Measurements from ENCODE around the gene PLAGL1. TPM values are rescaled to one million over a fixed set of nuclear protein-coding genes. Genes with fewer than 3 reads are reported as not detected.
"Not testable (repeated sequence)": the region's sequence is repeated elsewhere in the genome, so short reads cannot be mapped to it uniquely, and the experiment has no call there.

The PLAGL1 gene
- total RNA-seq, 1 experiment from 2014 or later = 0.13 TPM

DNA sequence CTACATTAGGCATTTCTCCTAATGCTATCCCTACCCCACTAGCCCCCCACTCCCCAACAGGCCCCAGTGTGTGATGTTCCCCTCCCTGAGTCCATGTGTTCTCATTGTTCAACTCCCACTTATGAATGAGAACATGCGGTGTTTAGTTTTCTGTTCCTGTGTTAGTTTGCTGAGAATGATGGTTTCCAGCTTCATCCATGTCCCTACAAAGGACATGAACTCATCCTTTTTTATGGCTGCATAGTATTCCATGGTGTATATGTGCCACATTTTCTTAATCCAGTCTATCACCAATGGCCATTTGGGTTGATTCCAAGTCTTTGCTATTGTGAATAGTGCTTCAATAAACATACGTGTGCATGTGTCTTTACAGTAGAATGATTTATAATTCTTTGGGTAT is 1.6 kb upstream of the PLAGL1 start:
- DNase-seq (ENCODE audit: low spot score) = not testable (repeated sequence)

GRCh38 chr6:144008846-144009245 is 787 bp upstream of the PLAGL1 start:
- DNase-seq (ENCODE audit: low spot score) = no peak

GRCh38 chr6:144007478-144008119 is 460 bp downstream of the PLAGL1 start:
- no peak for DNase-seq (ENCODE audit: low spot score)

GRCh38 chr6:144006736-144007477 is 1.2 kb downstream of the PLAGL1 start:
- no peak for DNase-seq (ENCODE audit: low spot score)

DNA sequence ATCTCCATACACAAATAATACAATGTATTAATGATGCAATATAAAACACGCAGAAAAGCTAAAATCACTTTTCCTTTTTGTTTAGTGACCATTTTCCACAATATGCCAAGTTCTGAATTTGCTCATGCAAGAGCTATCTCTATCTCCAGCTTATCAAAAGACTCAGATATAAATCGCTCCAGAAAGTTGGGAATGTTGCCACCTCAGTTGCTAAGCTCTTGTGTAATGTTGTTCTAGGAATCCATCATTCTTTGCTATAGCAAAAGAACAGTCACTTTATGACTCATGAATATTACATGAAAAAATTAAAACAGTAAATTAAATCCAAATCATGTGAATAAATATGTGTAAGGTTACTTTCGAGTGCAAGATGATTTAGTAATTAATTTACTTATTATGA is 8.7 kb downstream of the PLAGL1 start:
- DNase-seq (ENCODE audit: low spot score) = no peak

DNA sequence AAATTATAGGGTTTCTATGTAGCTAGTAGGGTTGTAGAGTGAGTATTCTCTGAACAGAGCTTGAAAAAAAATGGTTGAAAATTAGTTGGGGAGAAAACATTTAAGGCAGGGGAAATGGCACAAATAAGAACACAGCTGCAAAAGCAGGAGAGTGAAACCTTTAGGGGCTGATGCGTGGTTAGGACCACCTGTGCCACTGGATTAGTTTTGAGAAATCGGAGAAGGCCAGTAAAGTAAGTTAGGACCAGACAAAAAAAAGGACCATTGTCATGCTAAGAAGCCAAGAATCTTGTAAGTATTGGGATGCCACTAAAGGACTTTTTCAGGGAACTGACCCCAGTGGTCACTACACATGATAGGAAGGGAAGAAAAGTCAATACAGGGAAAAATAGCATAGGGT is 9.4 kb downstream of the PLAGL1 start:
- DNase-seq (ENCODE audit: low spot score) = no peak

DNA sequence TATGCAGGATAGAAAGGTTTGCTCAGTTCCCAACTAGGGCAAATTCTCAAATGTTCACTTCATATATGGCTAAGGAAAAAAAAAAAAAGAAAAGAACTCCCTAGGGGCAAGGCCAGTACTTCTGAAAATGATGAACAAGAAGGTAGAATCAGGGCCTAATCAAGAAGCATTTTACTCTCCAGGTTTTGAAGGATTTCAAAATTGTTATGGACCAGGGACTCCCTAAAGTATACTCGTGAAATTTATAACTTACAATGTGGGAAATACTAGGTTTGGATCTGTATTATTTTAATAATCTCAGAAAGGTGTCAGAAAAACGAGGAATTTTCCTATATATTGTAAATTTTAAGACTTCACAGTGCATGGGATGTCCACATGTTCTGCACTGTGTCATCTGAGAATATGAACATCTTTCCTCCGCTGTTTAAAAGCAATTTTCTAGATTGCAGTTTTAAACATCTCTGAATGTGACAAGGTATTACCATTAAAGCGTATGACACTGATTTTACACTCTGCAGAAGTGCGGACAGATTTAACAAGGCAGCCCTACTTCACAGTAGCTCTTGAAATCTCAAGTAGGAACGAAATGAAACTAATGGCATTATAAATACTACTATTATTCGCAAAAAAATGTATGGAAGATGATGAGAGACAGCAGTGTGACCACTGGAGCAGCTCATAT is 14.0 kb downstream of the PLAGL1 start:
- DNase-seq (ENCODE audit: low spot score) = no peak

DNA sequence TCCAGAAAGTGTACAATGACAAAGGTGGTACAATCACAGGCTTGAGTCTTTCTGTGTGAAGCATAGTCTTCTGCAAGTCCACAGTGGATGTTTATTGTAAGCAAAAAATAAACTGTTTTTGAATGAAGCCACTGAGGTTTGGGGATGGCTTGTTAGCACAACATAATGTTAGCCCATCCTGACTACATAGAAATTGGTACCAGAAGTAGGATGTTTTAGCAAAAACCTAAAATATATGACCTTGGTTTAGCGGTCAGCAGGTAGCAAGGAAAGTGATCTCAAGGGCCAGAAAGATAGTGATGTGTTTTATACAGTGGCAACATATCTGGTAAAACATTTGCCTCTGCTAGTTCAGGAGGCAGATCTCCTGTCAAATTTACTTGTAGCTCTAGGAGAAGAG is 15.8 kb downstream of the PLAGL1 start:
- DNase-seq (ENCODE audit: low spot score) = no peak

DNA sequence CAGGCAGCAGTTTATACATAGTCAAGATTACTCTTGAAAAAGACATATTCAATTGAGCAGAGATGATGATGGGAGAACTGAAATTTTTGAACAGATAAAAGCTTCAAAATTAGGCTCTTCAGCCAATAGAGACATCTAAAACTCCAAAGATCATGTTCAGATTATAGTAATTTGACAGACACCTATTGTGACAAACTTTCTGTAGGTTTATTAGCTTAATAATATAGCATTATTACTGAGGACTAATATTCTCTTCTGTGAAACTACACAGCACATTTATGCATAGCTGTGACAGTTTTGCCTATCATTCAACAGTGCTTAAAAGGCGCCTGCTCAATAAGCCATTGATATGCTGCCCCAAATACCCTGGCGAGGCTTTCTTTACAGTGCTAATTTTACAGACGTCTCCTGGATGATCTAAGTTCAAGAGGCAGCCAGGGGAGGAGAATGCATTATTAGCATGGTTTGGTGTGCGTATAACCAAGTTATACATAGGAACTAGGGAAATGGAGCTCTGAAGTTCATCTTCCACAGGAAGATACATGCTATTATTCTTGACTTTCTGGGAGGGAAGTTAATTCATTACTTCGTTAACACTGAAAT is 21.5 kb downstream of the PLAGL1 start:
- no peak for DNase-seq (ENCODE audit: low spot score)

DNA sequence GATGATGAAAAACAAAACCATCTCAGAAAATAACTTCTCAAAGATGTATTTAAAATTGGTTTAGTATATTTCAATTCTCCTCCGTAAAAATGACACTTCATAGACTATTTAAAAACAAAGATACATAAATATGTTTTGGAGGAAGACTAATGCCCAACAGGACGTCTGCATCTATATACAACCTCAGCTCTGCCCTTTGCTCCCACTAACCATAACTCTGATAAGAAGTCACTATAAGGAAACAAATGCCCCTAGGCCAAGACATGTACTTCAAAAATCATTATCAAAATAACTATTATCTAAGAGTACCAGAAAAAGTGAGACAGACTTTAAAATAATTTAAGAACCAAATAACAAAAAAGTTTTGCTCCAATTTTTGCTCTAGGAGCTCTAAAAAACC is 23.4 kb downstream of the PLAGL1 start:
- DNase-seq (ENCODE audit: low spot score) = no peak

GRCh38 chr6:143982968-143983367 is 25.1 kb downstream of the PLAGL1 start:
- DNase-seq (ENCODE audit: low spot score) = no peak

GRCh38 chr6:143980921-143981320 is 27.1 kb downstream of the PLAGL1 start:
- DNase-seq (ENCODE audit: low spot score) = no peak

DNA sequence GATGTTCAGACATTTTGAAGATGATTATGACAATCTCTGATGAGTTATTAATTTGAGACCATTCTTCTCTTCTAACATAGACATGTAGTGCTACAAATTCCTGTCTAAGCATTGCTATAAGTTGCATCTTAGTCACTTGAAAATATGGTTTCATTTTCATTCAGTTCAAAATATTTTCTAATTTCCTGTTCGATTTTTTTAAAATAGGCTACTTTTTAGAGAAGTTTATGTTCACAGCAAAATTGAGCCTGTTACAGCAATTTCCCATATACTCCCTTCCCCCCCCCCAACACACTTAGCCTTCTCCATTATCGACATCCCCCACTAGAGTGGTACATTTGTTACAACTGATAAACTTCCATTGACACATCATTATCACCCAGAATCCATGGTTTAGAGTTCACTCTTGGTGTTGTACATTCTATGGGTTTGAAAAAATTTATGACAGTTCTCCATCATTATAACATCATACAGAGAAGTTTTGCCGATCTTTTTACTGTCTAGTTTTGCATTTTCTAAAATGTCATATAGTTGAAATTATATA is 31.2 kb downstream of the PLAGL1 start:
- DNase-seq (ENCODE audit: low spot score) = no peak

- no peak for DNase-seq (ENCODE audit: low spot score)
These were observed 34.0 kb downstream of the PLAGL1 start for GRCh38 chr6:143974089-143974488.

DNA sequence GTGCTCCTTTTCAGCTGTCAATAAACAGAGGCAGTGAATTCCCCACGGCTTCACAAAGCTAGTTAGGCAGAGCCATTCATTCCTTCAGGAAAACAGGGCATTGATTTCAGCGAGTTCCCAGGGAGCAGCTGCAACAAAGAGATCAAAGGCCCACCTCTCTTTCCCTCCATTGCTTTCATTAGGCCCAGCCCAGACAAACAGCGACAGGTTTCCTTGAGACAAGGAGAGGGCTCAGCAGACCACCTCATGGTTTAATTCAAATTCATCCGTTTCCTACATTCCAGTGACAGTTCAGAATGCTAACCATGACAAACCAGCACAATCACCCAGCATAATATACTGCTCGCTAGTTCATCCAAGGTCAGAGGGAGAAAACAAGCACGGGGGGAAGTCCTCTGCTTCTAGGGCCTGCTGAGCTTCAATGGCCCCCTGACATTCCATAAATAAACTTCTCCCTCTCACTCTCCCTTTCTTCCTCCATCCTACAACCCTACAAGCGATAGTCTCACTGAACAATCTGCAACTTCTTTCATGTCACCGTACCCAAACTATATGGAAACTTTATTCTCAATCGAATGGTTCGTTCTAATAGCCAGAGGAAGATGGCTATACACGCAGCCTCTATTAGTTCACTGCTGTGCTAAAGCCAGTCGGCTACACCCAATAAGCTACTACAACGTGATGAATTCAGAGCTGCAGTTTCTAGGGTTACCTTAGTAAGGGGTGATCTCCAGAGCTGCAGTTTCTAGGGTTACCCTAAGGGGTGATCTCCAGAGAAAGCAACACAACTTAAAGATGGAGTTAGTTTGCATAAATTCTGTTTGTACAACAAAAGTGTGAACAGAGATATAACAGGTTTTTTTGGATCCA is 34.7 kb downstream of the PLAGL1 start:
- DNase-seq (ENCODE audit: low spot score) = no peak

DNA sequence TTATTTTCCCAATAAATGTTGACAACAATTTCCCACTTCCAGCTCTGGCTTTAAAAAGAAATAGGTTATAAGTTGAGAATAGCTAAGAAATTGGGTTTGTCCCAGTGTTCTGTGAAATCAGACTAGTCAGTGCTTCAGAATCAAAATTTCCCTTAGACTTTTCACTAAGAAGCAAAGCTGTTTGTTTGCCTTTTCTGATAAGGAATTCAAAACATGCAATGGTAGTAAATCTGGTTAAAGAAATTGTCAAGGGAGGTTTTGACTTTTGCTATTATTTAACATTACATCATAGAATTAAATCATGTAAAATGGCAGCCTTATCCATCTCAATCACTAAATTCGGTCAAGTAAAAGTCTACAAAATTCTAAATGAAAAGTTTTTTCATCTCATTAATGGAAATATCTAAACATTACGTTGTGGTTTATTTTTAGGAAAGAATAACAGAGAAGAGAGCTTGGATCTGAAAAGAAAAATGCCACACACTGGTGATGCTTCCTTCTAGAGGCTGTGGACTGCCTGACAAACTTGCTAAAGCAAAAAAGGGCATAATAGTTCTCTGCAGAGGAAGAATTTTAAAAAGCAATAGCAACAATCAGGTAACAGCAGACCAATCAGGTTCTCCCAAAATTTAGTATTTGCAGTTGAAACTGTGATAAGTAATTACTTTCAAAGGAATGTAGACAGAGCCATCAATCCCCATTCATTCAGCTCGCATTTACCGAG is 36.4 kb downstream of the PLAGL1 start:
- DNase-seq (ENCODE audit: low spot score) = no peak

DNA sequence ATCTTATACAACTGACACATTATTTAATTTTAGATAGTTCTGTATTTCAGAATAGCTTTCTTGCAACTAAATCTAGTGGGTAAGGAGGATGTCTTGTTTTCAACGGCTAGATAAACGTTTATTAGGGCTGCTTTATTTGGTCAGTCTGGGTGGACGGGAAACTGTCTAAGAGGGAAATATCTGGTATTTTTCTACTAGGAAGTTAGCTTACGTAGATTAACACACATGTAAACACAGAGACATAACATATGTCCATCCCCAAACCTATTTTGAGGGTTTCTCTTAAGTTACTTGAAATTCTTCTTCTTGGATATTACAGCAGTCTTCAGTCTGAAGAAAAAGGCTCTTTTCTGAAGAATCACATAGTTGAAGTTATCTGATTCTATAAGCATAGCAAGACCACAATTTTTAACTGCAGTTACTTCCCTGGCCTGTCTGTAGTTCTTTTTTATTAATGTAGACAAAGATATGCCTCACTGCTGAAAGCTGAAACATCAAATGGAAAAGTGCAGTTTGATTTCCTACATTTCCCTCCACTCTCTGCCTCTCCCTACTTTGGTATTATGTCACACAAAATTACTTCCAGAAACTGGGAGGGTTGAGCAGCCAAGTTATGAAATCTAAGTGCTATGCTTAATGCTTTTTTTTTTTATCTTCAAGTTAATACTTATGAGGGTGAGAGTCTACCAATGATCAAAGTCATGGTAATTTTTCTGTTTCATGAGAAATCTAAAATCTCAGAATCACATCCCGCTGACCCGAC is 37.4 kb downstream of the PLAGL1 start:
- no peak for DNase-seq (ENCODE audit: low spot score)

DNA sequence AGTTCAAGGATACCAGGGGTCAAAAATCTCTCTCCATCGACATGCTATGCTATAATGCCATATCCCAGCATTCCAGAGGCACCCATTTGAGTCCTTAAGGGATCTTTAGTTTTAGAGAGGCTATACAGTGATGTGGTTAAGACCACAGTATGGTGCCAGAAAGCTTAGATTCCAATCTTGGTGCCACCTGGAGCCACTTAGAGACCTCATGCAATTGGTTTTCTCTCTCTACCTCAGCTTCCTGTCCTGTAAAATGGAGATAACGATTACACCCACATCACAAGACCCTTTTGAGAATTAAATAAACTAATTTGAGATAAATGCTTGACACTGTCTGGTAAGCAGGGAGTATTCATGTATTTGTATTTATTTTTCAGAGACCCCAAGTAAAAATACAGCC is 39.0 kb downstream of the PLAGL1 start:
- no peak for DNase-seq (ENCODE audit: low spot score)

DNA sequence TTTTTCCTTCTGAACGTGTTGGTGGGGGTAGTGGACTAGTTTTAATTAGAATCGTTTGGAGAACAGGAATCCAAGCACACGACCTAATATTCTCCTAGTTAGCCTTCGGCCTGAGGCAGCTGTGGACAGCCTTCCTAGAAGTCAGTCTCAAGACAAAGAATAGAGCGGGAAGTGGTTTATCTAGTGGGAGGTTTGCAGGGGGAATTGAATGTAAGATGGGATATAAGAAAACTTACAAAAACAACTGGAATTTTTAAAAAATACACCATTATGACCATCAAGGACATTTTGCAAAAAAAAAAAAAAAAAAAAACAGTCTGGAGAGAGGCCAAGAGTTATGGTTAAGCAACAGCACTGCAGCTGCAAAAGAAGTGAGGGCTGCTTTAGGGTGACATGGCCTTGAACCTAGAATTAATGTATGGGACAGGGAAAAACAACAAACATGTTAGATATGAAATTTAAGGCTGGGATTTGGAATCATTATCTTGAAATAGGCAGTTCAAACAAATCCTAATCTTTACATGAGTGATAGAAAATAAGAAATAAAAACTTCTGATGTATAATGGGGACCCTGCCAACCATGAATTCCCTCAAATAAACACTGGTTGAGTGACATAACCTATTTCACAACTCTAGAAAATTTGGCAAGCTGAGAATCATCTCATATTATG is 40.2 kb downstream of the PLAGL1 start:
- no peak for DNase-seq (ENCODE audit: low spot score)

All from HT-29 (cell line).